Activated CD4-positive, CD25-positive, alpha-beta regulatory T cell treated with anti-CD3 and anti-CD28 coated beads, Interleukin-2, amount 50 U/mL, for 16 hours (primary cell): ENCODE results near the gene NHS.

Experiments
- DNase-seq: peaks from one replicate; pipeline ENCODE4 v3.0.0-alpha.2; 2020; ENCODE audit warnings: low read depth, low spot score

The NHS gene

DNA sequence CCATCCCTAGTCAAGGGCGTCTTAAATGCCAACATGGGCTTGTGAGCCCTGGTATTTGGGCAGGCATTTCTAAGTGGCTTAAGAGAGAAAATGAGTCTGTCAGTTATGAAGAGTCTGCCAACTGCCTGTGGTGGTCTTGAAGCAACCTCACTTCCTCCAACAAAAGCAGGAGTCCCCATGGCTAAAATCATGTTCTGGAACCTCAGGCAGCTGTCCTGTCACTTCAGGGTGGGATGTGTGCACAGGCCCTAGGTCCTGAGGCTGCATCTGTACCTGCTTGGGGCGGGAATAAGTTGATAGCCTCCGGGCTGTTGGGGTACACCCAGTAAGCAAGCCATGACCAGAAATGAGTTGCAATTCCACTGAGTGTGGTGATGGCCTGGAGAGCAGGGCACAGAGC lies 247.3 kb downstream of the NHS start:
- no peak for DNase-seq

DNA sequence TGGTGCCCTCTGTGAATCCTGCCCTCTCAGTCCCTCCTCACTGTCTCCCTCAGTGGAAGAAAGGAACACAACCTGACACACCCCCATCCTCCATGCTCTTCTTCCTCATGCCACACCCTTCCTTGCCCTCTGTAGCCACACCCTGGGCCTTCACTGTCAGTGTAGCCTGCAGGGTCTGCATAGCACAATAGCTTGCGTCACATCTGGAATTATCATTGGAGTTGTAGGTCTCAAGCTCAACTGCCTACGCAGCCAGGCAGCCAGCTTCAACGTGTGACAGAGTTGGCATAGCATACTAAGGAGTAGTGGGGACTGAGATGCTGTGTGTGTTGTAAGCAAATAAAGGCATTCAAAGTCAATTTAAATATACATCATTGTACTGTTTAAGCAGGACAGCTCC lies 248.8 kb downstream of the NHS start:
- no peak for DNase-seq

DNA sequence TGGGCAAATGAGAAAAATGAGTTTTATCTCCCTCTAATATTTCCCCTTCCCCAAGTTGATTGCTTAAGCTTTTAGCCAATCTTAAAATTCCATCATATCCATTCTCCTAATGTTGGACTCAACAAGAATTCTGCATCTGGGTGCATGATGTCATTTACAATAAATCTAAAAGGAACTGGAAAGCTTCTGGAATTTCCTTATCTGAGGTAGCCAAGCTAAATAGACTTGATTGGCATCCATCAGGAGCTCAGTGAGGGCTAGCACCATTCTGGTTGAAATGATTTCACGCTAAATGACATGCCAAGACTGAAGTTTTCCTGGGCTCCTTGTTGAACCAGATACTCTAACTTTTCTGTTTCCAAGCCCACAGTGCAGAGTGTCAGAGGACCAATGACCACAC lies 252.0 kb downstream of the NHS start:
- no peak for DNase-seq

DNA sequence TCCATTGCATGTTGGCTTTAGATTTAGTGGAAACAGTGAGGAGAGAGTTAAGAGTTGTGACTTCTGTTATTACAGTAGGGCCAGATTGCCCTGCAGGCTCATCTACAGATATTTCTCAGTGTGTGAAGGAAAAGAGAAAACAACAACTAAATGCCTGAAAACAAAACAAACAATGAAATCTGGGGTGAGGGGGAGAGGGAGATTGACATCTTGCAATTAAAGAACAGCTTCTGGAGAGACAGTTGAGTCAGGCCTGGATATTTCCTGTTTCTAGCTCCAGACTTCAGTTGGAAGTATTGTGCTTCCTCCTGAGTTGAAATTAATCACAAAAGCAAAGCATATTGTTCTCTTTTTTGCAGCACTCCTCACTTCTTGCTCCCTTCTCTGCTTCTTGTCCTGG lies 254.0 kb downstream of the NHS start:
- no peak for DNase-seq

DNA sequence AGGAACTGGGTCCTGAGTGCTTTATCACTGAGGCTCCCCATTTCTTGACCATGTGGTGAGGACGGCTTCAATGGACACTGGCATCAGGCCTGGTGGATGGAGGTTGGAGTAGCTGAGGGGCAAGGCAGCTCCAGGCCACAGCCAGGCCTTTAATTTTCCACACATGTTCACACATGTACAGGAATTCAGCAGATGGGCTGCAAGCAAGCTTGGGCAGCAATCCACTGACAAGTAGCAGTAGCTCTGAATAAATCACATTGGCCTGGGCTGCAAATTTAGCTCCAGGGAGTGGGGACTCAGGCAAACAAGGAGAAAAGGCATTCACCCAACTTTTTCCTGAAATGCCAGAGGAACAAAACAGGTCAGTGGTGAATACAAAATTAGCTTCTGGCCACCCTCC lies 254.5 kb downstream of the NHS start:
- DNase-seq = no peak

DNA sequence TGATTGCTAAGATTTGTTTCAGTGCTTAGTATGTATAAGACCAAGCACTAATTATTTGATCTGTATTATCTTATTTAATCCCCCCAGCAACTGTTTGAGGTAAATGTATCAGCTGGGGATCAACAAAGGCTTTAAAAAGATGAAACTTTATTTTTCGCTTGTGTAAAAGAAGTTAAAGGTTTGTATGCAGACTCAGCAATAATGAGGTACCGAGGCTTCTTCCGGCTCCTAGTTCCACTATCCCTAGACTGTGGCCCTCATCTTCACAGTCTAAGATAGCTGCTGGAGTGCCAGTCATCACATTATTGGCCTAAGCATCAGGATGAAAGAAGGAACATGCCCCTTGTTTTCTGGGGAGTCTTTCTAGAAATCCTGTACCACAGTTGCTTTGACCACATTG lies 256.6 kb downstream of the NHS start:
- DNase-seq = no peak

DNA sequence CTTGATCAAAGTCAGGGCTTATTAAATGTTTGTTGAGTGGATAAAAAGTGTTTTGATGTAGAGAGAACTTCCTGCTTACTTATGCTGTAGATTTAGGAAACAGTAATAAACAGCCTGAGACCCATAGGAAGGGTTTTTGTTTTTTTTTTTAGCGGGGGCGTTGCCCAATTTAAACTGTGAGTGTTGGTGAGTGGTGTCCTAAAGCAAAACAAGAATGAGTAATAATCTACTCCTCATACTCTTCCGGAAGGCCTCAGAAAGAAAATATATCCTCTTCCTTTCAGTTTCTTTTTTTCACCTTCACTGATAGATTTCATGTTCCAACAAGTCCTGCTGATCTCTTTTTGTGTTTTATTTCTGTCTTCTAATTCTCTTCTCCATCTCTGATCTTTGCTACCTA lies 257.9 kb downstream of the NHS start:
- no peak for DNase-seq

DNA sequence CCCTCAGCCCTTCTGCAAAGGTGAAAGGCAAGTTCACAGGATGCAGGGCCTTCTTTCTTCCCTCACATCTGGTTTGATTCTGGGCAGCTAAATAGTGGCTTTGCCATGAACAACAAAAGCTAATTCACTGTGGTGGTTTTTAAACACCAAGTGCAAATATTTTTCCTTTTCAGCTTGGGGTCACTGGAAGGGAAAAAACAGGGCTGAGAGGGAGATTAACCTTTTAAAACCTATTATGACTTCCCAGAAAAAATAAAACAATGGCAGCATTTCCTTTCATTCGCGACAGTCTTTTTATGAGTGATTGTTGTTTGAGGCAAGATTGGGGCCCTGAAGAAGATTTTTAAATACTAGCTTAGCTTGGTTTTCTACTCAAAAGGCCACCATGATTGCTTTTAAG lies 258.5 kb downstream of the NHS start:
- DNase-seq = no peak

DNA sequence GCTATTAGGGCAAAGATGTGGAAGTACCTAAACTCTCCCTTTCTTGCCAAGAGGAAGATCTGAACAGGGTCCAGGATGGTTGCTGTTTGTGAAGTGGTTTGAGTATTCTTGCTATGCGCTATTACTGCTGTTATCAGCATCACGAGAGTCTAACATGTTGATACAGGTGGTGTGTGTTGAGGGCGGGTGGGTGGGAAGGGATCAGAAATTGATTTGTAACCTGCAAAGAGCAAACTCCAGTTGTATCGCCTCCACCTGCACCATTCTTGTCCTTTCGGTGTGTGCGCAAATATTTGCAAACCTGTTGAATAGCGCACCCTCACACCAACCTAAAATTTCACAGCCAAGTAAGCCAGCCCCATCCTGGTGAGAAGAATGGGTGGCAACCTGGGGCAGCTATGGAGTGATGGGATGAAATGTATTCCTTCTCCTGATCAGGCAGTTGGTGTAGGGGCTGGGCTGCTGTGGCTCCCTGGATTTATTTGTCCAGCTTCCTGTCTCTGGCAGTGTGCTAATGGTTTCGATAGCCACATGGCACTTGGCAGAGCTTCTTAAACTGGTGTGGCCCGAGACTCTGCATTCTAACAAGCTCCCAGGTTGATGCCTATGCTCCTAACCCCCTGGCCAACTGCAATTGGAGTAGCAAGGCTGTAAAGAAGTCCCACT lies 259.7 kb downstream of the NHS start:
- DNase-seq = no peak

DNA sequence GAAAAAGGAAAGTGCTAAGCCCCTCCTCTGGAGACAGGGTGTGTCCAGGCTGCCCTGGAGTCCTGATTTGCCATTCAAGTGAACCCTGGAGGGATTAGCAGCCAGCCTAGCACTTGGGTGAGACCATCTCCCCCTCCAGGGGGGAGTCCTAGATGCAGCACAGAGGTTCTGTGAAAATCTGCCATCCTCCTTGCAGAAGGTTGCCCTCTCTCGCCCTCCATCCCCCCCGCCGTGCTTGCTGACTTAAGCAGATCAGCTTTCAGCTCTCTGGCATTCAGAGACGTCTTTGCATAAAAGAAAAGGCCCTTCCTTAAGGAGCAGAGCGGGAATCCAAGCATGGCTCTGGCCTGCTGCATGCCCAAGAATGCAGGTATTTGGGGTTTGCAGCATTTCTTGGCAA lies 260.2 kb downstream of the NHS start:
- DNase-seq = no peak

DNA sequence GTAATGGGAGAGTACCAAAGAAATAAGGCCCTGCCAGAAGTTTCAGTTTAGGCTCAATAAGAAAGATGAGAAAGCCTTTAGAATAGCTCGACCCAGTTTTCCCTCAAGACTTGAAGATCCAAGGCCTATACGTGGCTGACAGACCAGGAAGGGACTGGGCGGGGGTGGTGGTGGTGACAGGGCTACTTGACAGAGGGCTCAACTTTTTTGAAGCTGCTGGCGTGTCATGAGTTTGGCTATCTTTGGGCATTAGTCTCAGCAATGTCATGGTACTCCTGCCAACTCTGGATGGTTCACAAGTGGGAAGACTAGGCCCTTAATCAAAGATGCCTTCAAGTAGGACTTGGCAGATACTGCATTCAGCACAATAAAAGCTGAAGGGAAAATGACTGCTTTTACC lies 262.2 kb downstream of the NHS start:
- DNase-seq = no peak

DNA sequence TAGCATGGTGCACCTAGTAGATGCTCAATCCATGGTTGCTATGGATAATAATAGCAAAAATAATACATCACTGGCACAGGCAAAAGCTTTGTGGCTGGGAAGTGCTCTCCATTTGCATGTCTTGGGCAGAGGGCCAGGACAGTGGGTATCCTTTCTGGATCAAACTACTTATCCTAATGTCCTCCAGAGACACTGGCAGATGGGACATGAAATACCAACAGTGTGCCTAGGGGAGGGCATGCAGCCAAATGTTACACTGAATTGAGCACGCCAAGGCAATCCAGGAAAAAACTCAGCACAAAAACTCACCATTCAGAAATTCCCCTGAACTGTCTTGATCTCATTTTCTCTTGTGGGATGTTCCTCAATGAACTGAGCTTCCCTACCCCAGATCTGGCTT lies 263.7 kb downstream of the NHS start:
- no peak for DNase-seq

DNA sequence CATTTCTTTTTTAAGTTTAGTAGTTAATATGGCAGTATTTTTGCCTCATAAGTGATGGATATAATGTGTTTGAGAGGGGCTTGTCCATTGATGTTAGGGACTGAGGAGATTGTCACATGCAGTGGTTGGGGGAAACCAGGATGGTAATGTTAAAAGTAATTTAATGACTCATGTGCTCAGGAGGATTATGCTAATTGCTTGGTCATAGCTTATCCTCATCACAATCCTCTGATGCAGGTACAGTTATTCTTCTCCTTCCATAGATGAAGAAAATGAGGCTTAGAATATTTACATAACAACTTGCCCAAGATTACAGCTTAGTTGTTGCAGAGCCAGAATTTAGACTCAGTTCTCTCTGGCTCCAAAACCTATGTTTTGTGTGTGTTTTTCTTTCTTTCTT lies 267.9 kb downstream of the NHS start:
- no peak for DNase-seq

DNA sequence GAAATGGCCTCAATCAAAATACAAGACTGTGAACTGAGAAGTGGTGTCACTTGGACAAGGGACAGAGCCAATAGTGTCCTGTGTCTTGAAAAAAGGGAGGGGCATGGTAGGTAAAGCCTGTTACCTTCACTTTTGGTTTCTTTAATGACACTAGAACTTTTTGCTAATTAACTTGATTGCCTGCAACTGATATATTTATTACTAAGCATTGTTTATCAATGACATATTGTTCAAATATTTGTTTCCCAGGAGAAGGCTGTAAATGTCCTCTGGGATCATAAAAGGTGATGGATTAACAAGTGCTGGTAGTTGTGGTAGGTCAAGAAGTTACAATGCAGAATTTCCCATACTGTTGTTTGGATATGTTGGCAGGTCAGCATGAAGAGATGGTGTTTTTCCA lies 268.5 kb downstream of the NHS start:
- DNase-seq = no peak

DNA sequence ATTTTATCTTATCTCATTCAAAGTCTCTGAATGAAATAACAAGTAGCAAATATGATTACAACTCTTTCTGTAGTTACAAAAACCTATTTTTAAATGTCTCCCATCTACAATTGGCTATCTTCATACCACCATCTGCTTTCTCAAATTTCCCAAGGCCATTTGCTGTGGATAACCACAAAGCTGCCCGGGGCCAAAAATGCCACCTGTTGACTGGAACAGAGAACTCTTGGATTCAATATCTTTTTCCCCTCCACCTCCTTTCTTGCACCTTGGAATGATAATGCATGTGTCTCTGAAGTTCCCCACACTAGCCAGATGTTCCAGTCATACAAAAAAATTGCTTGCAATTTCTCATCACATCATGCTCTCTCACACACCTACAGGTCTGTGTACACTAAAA lies 269.0 kb downstream of the NHS start:
- no peak for DNase-seq

DNA sequence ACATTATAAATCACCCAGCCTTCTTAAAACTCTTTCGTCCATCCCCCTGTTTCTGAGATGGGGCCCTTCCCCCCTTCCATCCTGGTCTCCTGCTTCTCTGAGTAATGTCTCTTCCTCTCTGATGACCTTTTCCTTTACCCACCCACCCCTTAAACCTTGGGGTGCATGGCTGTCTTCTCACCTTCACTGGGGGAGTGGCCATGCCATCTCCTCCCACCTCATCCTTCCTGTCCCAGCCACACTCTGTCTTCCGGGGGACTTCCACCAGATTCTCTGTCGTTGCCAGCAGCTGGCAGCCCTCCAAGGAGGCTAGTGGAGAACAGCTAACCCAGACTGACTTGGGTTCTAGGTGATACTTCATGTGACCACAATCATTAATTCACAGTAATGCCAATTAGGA lies 279.1 kb downstream of the NHS start:
- DNase-seq = no peak

DNA sequence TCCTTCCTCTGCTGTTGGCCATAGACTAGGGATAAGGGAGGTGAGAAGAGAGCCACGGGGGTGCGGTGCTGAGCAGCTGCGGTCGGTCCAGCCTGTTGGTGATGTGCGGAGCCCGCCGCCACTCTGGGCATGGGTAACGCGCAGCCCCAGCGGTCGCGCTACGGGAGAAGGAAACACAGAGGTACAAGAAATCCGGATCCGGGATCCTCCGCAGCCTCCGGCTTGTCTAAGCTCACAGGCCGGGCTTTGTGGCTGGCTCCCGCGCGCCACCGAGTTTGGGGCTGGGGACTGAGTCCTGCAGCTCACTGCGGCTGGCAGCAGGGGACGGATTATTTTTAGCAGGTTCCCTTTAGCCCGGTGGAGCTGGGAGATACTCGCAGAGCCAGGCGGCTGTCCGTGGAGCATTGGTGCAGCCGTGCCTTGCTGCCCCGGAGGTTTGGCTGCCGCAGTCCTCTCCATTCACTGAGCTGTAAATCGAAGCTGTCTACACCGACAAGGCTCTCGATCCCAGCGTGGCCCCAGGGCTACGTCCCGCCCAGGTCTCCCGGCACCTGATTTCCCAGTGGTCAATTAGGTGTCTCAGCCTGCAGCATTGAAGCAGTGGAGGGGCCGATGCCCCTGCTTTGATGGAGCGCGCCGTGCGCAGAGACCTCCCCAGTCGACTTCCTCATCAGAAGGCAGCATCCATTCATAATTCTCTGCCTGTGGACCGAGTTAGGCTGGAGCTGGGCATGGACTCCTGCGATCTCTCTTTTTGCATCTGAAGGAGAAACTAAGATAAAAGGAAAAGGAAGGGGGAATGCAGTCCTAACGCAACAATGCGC lies 280.4 kb downstream of the NHS start:
- no peak for DNase-seq

DNA sequence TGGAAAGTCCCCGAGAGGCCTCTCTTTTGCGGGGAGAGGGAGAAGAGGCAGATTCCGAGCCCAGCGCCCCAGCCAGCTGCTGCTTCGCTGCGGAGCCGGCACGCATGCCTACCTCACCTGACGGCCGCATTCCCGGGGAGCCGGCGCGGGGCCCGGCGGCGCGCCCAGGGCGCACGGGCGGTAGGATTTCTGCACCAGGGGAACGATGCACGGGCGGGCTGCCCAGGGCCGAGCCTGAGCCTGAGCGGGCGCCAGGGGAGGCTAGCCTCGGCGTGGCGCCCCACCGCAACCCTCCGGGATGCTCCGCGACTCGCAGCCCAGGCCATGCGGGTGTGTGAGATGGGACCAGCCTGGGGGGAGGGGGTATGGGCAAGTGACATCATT lies 281.0 kb downstream of the NHS start:
- no peak for DNase-seq

DNA sequence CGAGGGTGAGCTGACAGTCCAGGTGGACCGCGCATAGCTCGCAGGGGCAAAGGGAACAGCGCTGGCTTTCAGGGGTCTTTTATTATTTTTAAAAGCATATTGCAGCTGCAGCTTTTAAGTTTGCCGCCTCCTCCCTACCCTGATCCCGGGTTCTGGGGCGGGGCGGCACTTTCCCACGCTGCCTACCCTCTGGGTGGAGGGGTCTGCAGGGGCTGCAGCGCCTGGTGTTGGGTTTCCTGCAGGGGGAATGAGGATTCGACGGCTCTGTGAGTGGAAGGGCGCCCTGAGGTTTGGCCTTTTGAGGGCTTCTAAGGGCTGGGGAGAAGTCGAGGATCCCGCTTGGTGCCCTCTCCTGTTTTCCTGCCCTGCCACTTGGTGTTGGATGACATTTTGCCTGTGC lies 281.6 kb downstream of the NHS start:
- no peak for DNase-seq

DNA sequence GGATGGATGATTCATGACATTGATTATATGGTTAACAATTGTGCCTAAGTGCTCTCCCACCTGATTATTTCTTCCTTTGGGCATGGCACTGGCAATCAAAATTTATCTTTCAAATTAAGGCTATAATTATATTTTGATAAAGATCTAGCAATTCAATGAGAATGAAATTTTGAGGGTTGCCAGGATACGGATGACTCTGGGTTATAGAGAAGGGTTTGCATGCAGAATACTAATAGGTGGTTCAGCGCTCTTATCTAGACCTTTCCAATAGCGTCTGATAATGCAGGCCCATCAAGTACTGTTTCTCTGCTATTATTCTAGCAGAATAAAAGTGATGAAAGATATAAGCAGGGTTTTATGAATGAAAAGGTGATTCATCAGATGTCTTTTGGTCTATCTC lies 287.4 kb downstream of the NHS start:
- DNase-seq = no peak

DNA sequence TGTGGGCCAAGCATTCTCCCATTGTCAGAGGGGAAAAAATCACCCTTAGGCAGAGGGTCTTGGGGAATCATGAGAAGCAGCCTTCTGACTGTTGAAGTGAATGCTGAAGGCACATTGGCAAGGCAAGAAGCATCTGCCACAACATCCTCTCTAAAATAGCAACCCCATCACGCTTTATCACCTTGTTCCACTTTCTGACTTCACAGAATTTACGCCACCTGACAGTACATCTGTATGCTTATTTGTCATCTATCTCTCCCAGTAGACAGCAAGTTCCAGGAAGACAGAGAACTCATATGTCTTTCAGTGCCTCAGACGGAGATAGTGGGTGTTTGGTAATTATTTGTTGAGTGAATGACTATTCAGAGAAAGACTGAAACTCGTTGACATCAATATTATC lies 293.9 kb downstream of the NHS start:
- DNase-seq = no peak

DNA sequence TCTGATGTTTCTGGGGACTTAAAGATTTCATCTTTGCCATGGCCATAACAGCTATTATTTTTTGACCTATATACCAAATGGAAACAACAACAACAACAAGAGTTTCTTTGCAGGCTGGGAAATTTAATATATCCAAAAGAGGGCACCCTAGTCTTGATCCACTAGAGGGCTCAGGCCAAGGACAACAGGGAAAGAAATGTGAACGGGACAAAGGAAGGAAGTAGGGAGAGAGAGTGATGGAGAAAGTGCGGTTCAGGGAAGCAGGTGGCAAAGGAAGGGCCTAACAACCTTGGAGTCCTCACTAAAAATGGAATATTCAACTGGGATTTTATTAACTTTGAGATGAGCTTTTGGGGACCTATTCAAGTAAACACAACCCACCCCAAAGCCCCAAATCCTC lies 294.5 kb downstream of the NHS start:
- DNase-seq = no peak

DNA sequence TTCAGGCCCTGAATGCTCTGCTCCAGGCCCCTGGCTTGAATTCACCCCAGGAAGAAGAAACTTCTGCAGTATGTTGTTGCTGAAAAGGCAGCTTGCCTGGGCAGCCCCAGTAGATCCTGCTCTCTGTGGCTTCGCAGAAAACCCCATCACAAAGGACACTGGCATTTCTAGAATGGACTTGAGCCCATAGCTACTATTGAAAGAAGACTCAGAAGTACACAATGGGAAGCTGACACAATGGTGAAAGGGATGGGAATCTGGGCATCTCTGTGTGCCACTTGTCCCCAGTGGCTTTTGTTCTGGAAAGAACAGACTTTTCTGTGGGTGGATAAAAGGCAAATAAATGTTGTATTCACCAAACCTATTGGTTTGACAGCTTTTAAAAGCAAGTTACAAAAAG lies 294.9 kb downstream of the NHS start:
- DNase-seq = no peak

DNA sequence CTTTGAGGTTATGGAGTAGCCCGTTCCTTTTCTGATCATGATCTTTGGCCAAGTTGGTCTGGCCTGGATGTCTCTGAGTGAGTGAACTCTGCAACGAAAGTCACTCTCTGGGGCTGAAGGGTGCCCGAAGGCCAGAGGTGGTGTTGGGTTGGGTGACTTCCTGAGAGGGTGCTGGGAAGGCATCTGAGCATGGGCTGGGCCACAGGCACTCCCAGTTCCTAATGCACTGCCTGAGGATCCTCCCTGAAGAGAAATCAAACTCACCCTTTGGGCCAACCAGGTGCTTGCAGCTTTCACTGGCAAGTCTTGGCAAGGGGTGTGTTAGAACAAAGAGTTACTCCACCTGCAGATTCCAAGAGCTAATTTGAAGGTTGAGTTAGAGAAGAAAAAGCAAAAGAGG lies 295.9 kb downstream of the NHS start:
- DNase-seq = no peak
